Cardiac muscle cell (in vitro differentiated cells and primary cell): ENCODE data around the gene CSF2. TPM values are rescaled to one million over a fixed set of nuclear protein-coding genes. Genes with fewer than 3 reads are reported as not detected.

Source experiments
- DNase-seq, 2 donors: peaks; one replicate each; pipeline versions ENCODE4 v3.0.0 to v3.0.0-alpha.2; 2010 to 2017; ENCODE audit warnings: low read depth in 1 of 2, low spot score in 1 of 2
- H3K27ac ChIP-seq: fragments of 200-600 bp; sonication (generic); 2 replicates; pipeline ENCODE4 v1.5.1; 2016
- H3K27me3 ChIP-seq: fragments of 200-600 bp; sonication (generic); 2 replicates; pipeline ENCODE4 v1.6.0; 2016; ENCODE audit warnings: control low read depth
- H3K36me3 ChIP-seq: fragments of 200-600 bp; sonication (generic); 2 replicates; pipeline ENCODE4 v1.5.1; 2016; ENCODE audit warnings: control low read depth
- H3K4me1 ChIP-seq: fragments of 200-600 bp; sonication (generic); 2 replicates; pipeline ENCODE4 v1.8.1; 2017; ENCODE audit warnings: low read depth, mild to moderate bottlenecking, mixed run types
- H3K4me3 ChIP-seq: fragments of 200-600 bp; sonication (generic); 2 replicates; pipeline ENCODE4 v1.5.1; 2016; ENCODE audit warnings: mild to moderate bottlenecking
- H3K9me3 ChIP-seq: fragments of 200-600 bp; sonication (generic); 2 replicates; pipeline ENCODE4 v1.5.1; 2017; ENCODE audit warnings: low read depth, mild to moderate bottlenecking, control low read depth
- CTCF ChIP-seq: IDR thresholded peaks from 2 replicates; pipeline ENCODE4 v1.5.1; 2012; ENCODE audit warnings: low read depth, mild to moderate bottlenecking, low read length
- polyA plus RNA-seq: library from polyadenylated mRNA; unstranded; fragments of >200 nt; fragmentation: Nextera tagmentation; extraction: Ambion mirVana; gene quantifications from 2 replicates; pipeline ENCODE4 v1.2.1, GENCODE V29; 2016
- total RNA-seq: library from RNA; depleted of rRNA; stranded (reverse); fragments of >200 nt; gene quantifications from 2 replicates; pipeline ENCODE4 v1.2.3, GENCODE V29; 2016

CSF2 gene
- total RNA-seq = not detected in 2 replicates
- polyA plus RNA-seq = not detected in 2 replicates

GRCh38 chr5:132073231-132074013, at the start of gene CSF2:
TSS of gene CSF2 (plus strand) at chr5:132073789. CDS start at chr5:132073824, 35 bp downstream.
- Histone ChIP-seq H3K27me3 (no peaks in the 10 kb centered on the region), H3K27ac (no peak within 1 kb of the TSS), H3K36me3 (no peaks in the 10 kb centered on the region), H3K9me3 (no peaks in the 10 kb centered on the region), H3K4me3 (no peak within 1 kb of the TSS), H3K4me1 (no peaks in the 10 kb centered on the region)
- no peak for DNase-seq
- TF ChIP-seq CTCF = no peak

DNA sequence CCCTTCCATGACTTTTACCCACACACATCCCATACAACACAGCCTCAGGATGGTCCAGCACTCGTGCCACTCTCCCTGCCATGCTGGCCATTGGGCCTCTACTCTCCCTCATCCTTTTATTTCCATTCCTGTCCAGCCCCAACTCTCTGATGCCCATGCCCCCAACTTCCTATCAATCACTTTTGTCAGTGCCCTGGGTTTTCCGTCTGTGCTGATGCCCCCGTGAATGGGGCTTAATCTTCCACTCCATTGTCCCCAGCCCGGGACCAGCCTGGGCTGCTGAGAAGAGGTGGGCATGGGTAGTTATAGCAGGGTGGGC, 49.5 kb upstream of the CSF2 start:
- peaks cover 3% of the 10 kb centered on the region for H3K27me3 ChIP-seq
- H3K27ac ChIP-seq = no peak overlapping the region
- no peaks in the 10 kb centered on the region for H3K4me1 ChIP-seq
- no peak for TF ChIP-seq CTCF
- no peaks in the 10 kb centered on the region for H3K36me3 ChIP-seq
- H3K4me3 ChIP-seq = no peak overlapping the region
- DNase-seq = no peak
- no peaks in the 10 kb centered on the region for H3K9me3 ChIP-seq

DNA sequence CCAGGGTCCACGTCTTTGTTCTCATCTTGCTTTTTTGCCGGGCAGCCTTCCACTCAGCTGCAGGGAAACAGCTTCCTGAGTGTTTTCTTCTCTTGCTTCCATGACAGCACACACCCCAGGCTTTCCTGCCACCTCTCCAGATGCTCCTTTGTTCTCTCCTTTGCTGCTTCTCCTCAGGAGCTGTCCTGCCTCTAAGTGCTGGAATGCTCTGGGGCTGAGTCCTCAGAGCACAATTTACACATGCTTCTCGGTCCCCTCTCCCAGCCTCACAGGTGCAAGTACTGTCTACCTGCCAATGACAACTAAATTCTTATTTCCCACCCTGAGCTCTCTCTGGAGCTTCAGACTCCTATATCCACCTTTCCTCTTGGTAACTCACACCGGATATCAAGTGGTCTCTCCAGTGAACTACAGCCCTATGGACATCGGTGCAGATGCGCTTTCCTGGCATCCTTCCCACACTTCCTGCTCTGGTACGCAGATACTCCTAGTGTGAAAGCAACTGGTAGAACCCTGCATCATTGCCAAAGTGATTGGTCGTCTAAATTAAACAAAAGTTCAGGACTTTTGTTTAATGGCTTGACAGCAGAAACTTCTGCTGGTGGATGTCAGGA, 48.7 kb upstream of the CSF2 start:
- H3K36me3 ChIP-seq = no peaks in the 10 kb centered on the region
- H3K4me3 ChIP-seq = no peak overlapping the region
- no peaks in the 10 kb centered on the region for H3K4me1 ChIP-seq
- TF ChIP-seq CTCF = no peak
- H3K27me3 ChIP-seq = peaks cover 3% of the 10 kb centered on the region
- H3K27ac ChIP-seq = no peak overlapping the region
- DNase-seq = peak in 1 of 2 donors; percentile 28
- H3K9me3 ChIP-seq = no peaks in the 10 kb centered on the region

GRCh38 chr5:132025403-132025971, 48.1 kb upstream of the CSF2 start:
- no peak for DNase-seq
- Histone ChIP-seq H3K27me3 (peaks cover under 1% of the 10 kb centered on the region), H3K4me1 (no peaks in the 10 kb centered on the region), H3K9me3 (no peaks in the 10 kb centered on the region), H3K27ac (no peak overlapping the region), H3K36me3 (no peaks in the 10 kb centered on the region), H3K4me3 (no peak overlapping the region)
- no peak for TF ChIP-seq CTCF

DNA sequence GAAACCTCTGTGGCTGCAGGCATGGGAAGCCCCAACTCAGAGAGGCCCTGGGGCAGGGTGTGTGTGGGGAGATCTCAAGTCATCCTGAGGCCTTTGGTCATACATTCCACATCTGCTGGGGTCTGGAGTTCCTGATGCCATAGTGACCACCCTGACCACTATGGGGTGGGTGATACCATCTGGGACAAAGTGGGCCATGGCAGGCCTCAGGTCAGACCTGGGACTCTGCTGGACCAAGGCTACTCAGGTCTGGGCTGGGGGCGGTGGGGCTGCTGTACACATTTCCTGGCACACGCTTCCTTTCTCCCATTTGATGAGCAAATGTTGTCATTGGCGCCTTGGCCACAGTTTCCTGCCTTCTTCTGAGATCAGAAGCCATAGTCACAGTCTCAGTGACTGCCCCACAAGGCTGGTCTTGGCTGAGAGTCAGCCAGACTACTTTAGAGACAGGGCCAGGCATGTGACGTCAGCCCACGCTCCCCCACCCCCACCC, 47.0 kb upstream of the CSF2 start:
- no peaks in the 10 kb centered on the region for H3K9me3 ChIP-seq
- H3K27ac ChIP-seq = no peak overlapping the region
- H3K36me3 ChIP-seq = no peaks in the 10 kb centered on the region
- TF ChIP-seq CTCF = no peak
- no peaks in the 10 kb centered on the region for H3K4me1 ChIP-seq
- no peaks in the 10 kb centered on the region for H3K27me3 ChIP-seq
- no peak overlapping the region for H3K4me3 ChIP-seq
- DNase-seq = no peak
